HepG2 (cell line): ENCODE data around the gene GPX2. TPM values are rescaled to one million over a fixed set of nuclear protein-coding genes. Genes with fewer than 3 reads are reported as not detected.

Experiments used
- ATAC-seq: fragments of 200-7000 bp; cut with Tn5 transposase; 3 replicates; pipeline ENCODE4 v1.9.1; 2020; ENCODE audit warnings: mild to moderate bottlenecking, moderate library complexity
- BruUV-seq: library from RNA; stranded (reverse); fragments of 400-500 nt; replicated peaks from 2 replicates; lab custom pipeline; 2021; lab: Mats Ljungman, UMichigan
- CTCF ChIA-PET: fragments of 300-600 bp; formaldehyde crosslinking; extraction: SDS; loops from one replicate; lab custom pipeline; 2021; ENCODE audit warnings: low total read pairs, inconsistent platforms, low intra/inter-chr PET ratio; lab: Yijun Ruan, JAX
- POLR2A ChIA-PET: fragments of 350-600 bp; sonication (Branson Sonifier 250); formaldehyde crosslinking; loops from one replicate; lab custom pipeline; 2020; ENCODE audit warnings: antibody characterized with exemption, inconsistent platforms; lab: Yijun Ruan, JAX
- DNase-seq: peaks from one replicate; pipeline ENCODE4 v3.0.0-alpha.2; 2015; ENCODE audit warnings: low spot score
- FAIRE-seq: peaks from 3 replicates; lab custom pipeline; 2011; peaks lifted over from hg19 to GRCh38; lab: Jason Lieb, UNC
- H2AFZ ChIP-seq: one replicate; pipeline ENCODE4 v1.6.1; 2011; ENCODE audit warnings: low read length, inconsistent platforms
- H3K27ac ChIP-seq: fragments of 300-600 bp; 3 replicates; pipeline ENCODE4 v1.8.0; 2011; ENCODE audit warnings: mixed run types, mild to moderate bottlenecking, mixed read lengths, low read length, inconsistent platforms; ENCODE audit not compliant: insufficient read depth; ENCODE audit errors: extremely low read length
- H3K27me3 ChIP-seq, 2 experiments: fragments of 200-600 bp in 1 of 2; 2 replicates in 1 of 2; 3 replicates in 1 of 2; pipeline versions ENCODE4 v1.6.0 to v1.8.0; 2011; ENCODE audit warnings: low read length in 2 of 2, mild to moderate bottlenecking in 2 of 2, moderate library complexity in 2 of 2, inconsistent platforms in 1 of 2; ENCODE audit not compliant: insufficient read depth in 2 of 2, control insufficient read depth in 1 of 2
- H3K36me3 ChIP-seq, 2 experiments: fragments of 200-600 bp in 1 of 2; replicated peaks in 1 of 2; 2 replicates in 1 of 2; 3 replicates in 1 of 2; pipeline versions ENCODE4 v1.5.1 to v1.8.0; 2011; ENCODE audit warnings: low read length in 2 of 2, inconsistent platforms in 1 of 2; ENCODE audit not compliant: insufficient read depth in 2 of 2, control insufficient read depth in 1 of 2
- H3K4me1 ChIP-seq: 2 replicates; pipeline ENCODE4 v1.5.1; 2012; ENCODE audit warnings: low read length, inconsistent platforms; ENCODE audit not compliant: insufficient read depth
- H3K4me2 ChIP-seq: 2 replicates; pipeline ENCODE4 v1.6.0; 2011; ENCODE audit warnings: low read depth, low read length, inconsistent platforms
- H3K4me3 ChIP-seq, 3 experiments: fragments of 200-600 bp in 1 of 3; sonication (generic), shearing (Covaris generic) in 1 of 3; replicated peaks in 1 of 3; 2 replicates each; pipeline ENCODE4 v1.5.1; 2011 to 2016; ENCODE audit warnings: low read length in 3 of 3, inconsistent platforms in 2 of 3, low read depth in 2 of 3, mild to moderate bottlenecking in 2 of 3, control low read depth in 1 of 3, mixed read lengths in 1 of 3; ENCODE audit not compliant: insufficient read depth in 1 of 3
- H3K79me2 ChIP-seq: one replicate; pipeline ENCODE4 v1.6.1; 2011; ENCODE audit warnings: low read length, inconsistent platforms; ENCODE audit not compliant: insufficient read depth
- H3K9ac ChIP-seq: 2 replicates; pipeline ENCODE4 v1.6.0; 2011; ENCODE audit warnings: mild to moderate bottlenecking, low read depth, low read length, inconsistent platforms; ENCODE audit not compliant: insufficient read depth
- H3K9me3 ChIP-seq: 2 replicates; pipeline ENCODE4 v1.5.1; 2012; ENCODE audit warnings: mild to moderate bottlenecking, low read length
- H4K20me1 ChIP-seq: 2 replicates; pipeline ENCODE4 v1.6.0; 2011; ENCODE audit warnings: inconsistent platforms, mild to moderate bottlenecking, low read length, moderate library complexity; ENCODE audit not compliant: insufficient read depth
- TBX2 ChIP-seq: sonication (generic); formaldehyde crosslinking; IDR thresholded peaks from 2 replicates; pipeline ENCODE4 v1.5.0; 2020; ENCODE audit warnings: missing genetic modification reagents, mild to moderate bottlenecking, borderline replicate concordance
- TEAD2 ChIP-seq: sonication (generic); formaldehyde crosslinking; IDR thresholded peaks from 2 replicates; pipeline ENCODE4 v1.9.0; 2021; ENCODE audit warnings: missing genetic modification reagents
- XRCC5 ChIP-seq: fragments of 200-400 bp; formaldehyde crosslinking; optimal IDR thresholded peaks from 2 replicates; pipeline ENCODE3; 2017; ENCODE audit warnings: mild to moderate bottlenecking, low read length
- ZNF205 ChIP-seq: IDR thresholded peaks from 2 replicates; pipeline ENCODE4 v1.6.1; 2018; ENCODE audit warnings: missing biosample characterization, missing genetic modification reagents
- ZNF703 ChIP-seq: sonication (generic); formaldehyde crosslinking; IDR thresholded peaks from 2 replicates; pipeline ENCODE4 v1.5.1; 2020; ENCODE audit warnings: missing genetic modification reagents, mild to moderate bottlenecking, moderate library complexity, borderline replicate concordance
- ZNF781 ChIP-seq: sonication (generic); formaldehyde crosslinking; IDR thresholded peaks from 2 replicates; pipeline ENCODE4 v1.5.1; 2020; ENCODE audit warnings: borderline replicate concordance, mild to moderate bottlenecking, missing genetic modification reagents; ENCODE audit errors: not compliant biosample characterization
- WGBS: methylation state at CpG from one replicate; pipeline ENCODE4 v1.1.6; 2017; ENCODE audit warnings: low lambda C conversion rate; 5-methylcytosine and 5-hydroxymethylcytosine counted together
- in situ Hi-C: cut with HindIII; loops from 2 replicates; pipeline ENCODE4 v1.10.0; 2017; ENCODE audit warnings: low pct_unique_long_range_greater_than_20kb; ENCODE audit not compliant: extremely low pct_ligation_motif_present
- intact Hi-C: fragments of 100-400 bp; cut with micrococcal nuclease; formaldehyde crosslinking; loops from one replicate; pipeline ENCODE4 v1.10.0; 2022; ENCODE audit not compliant: unreplicated experiment
- polyA plus RNA-seq, 8 experiments: library from polyadenylated mRNA; depleted of rRNA in 3 of 8; stranded (reverse) in 7 of 8; unstranded in 1 of 8; fragments of >200 nt; fragmentation: Illumina TruSeq in 4 of 8; extraction: Trizol in 4 of 8; gene quantifications; 2 replicates each; pipeline versions ENCODE4 v1.2.1 to v1.2.3, GENCODE V29; 2011 to 2016; ENCODE audit warnings: low read depth in 4 of 8, missing spikeins in 1 of 8, mixed read lengths in 1 of 8; ENCODE audit not compliant: insufficient read depth in 1 of 8
- total RNA-seq, 5 experiments: library from RNA; depleted of rRNA; stranded (reverse); fragments of >200 nt; fragmentation: Illumina TruSeq; extraction: Trizol; gene quantifications; 2 replicates each; pipeline ENCODE4 v1.2.3, GENCODE V29; 2016; ENCODE audit warnings: low read depth in 1 of 5
- TF ChIP-seq, protein P1 (sequence below): sonication (generic); formaldehyde crosslinking; IDR thresholded peaks from 2 replicates; pipeline ENCODE4 v1.4.0; 2020; ENCODE audit warnings: missing genetic modification reagents

GPX2 gene
- total and polyA plus RNA-seq, 2 of the 13 experiments (the other 11 are each of a cell fraction or from before 2014, with no cell fraction given) = 526 to 674 TPM

DNA sequence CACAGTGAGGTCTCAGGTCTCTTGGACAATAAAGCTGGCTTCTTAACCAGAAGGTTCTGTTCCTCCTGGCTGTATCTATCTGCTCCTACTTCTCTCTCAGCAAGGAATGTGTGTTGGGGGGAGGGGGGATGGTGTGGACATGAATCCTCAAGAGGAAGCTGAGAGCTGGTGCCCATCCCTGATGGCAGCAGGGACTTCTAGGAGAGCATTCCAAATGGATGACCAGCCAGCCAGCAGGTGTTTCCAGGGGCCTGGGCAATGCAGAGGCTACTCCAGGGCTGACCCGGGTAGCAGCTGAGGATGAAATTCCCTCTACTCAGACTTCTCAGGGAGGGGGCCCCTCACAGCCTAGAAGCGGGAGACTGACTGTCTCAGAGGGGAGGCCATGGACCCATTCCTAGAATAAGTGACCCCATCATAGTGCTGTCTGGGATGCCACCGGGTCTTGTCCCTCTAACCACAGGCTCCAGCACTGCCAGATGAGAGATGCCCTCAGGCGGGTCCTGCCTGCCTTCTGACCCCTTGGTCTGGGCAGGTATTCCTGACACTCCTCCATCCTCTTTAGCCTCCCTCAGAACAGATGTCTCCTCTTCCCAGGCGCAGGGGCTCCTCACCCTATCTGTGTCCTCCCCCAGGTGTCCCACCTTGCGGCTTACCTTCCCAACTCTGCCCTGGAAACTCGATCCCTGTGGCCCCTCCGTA is 28.4 kb upstream of the GPX2 start:
- no peak for TF ChIP-seq ZNF703 (CRISPR knock-in tag)
- no peak for TF ChIP-seq XRCC5
- TF ChIP-seq TEAD2 (CRISPR knock-in tag) = no peak
- TF ChIP-seq, all 625 proteins: peak for 0
- Histone ChIP-seq H4K20me1 (no peaks in the 10 kb centered on the region), H3K27ac (no peak overlapping the region), H3K79me2 (no peaks in the 10 kb centered on the region), H3K4me1 (peaks cover 31% of the 10 kb centered on the region), H3K27me3 (no peaks in the 10 kb centered on the region; a peak in 1 of 5 replicates), H2AFZ (no peak overlapping the region), H3K9ac (no peak overlapping the region), H3K4me2 (peak overlapping the region; percentile 92), H3K9me3 (no peaks in the 10 kb centered on the region), H3K4me3 (peak overlapping the region; percentile 74 to 79 (median 74); a peak in 4 of 6 replicates), H3K36me3 (no peaks in the 10 kb centered on the region)
- CTCF ChIA-PET = no interaction called here
- no peak for DNase-seq
- BruUV-seq = TSS peak; percentile 47
- no peak for FAIRE-seq
- in situ Hi-C loops = no loop called here
- WGBS = 63% methylated on average over 6 of the region's 8 CpGs
- ATAC-seq = peak; percentile 8; the same call in 2 of the 3 replicates
- POLR2A ChIA-PET = interaction anchor here (1.4 to 2.6 kb wide), 4 partner anchors 16 to 32 kb away, joined by 4 to 13 read pairs (median 6); partner anchors contain the start of genes FNTB and GPX2
- intact Hi-C loops = no loop called here

- H3K27me3 ChIP-seq = no peaks in the 10 kb centered on the region; a peak in 1 of 5 replicates
- in situ Hi-C loops = no loop called here
- H3K9me3 ChIP-seq = no peaks in the 10 kb centered on the region
- FAIRE-seq (no peak), ATAC-seq (no peak), DNase-seq (no peak)
- no peak overlapping the region for H2AFZ ChIP-seq
- no peaks in the 10 kb centered on the region for H3K36me3 ChIP-seq
- TF ChIP-seq TBX2 (CRISPR knock-in tag) (no peak), ZNF205 (CRISPR knock-in tag) (no peak), ZNF781 (CRISPR knock-in tag) (no peak)
- TF ChIP-seq, protein P1, sequence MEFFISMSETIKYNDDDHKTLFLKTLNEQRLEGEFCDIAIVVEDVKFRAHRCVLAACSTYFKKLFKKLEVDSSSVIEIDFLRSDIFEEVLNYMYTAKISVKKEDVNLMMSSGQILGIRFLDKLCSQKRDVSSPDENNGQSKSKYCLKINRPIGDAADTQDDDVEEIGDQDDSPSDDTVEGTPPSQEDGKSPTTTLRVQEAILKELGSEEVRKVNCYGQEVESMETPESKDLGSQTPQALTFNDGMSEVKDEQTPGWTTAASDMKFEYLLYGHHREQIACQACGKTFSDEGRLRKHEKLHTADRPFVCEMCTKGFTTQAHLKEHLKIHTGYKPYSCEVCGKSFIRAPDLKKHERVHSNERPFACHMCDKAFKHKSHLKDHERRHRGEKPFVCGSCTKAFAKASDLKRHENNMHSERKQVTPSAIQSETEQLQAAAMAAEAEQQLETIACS (CRISPR knock-in tag) = no peak
- TF ChIP-seq, all 625 proteins: peak for 0
- no peak overlapping the region for H3K9ac ChIP-seq
- H3K4me3 ChIP-seq = no peak overlapping the region
- intact Hi-C loops = no loop called here
- H3K4me2 ChIP-seq = no peak overlapping the region
- BruUV-seq = no TSS peak
- H3K27ac ChIP-seq = no peak overlapping the region
- H4K20me1 ChIP-seq = no peaks in the 10 kb centered on the region
- ChIA-PET POLR2A (interaction anchor here (1.4 to 2.6 kb wide), 4 partner anchors 17 to 31 kb away, joined by 3 to 13 read pairs (median 4); partner anchors contain the start of genes FNTB and GPX2), CTCF (no interaction called here)
- peaks cover 31% of the 10 kb centered on the region for H3K4me1 ChIP-seq
- no peaks in the 10 kb centered on the region for H3K79me2 ChIP-seq
- WGBS = 85% methylated on average over 2 of the region's 3 CpGs
Measured at GRCh38 chr14:64970041-64970440, 27.5 kb upstream of the GPX2 start.
